HL-60/S4 treated with retinoic acid at 250 ng/mL for 4 days and 3 days (cell line): Measurements from ENCODE around the gene ARL3.

Experiments
- in situ Hi-C: fragments of 300-500 bp; cut with MboI; formaldehyde crosslinking; loops from 2 replicates; pipeline ENCODE4 v1.7.0; 2022; ENCODE audit warnings: low sequenced_read_pairs

ARL3 gene

DNA sequence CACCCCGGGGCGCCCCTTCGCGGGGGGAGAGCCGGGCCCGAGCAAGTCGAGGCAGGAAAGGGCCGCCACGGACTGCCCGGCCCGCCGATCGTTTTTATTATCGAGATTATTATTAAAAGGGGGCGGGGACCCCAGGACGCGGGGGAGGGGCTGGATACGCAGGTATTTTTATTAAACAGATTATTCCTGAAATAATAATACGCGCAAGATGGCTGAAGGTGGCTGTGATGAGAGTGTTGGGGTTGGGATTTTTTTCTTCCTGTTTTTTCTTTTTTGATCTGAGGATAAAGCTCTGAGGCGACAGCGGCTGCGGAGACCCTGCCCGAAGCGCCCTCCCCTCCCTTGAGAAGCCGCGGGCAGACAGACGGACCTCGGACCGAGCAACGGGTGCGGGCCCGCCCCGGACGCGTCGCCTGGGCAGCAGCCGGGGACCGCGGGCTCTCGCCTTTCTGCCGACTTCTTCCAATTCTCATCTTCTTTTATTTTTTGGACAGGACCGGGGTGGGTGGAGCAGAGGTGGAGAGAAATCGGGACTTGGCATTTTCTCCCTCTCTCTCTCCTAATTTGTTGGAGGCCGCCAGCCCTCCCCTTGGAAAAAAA is 71.4 kb downstream of the ARL3 start:
- in situ Hi-C loops = no loop called here

- in situ Hi-C loops = no loop called here
These were observed 72.1 kb downstream of the ARL3 start for GRCh38 chr10:102641880-102642735.

- in situ Hi-C loops = no loop called here
These were observed 72.8 kb downstream of the ARL3 start for GRCh38 chr10:102641402-102641801.

DNA sequence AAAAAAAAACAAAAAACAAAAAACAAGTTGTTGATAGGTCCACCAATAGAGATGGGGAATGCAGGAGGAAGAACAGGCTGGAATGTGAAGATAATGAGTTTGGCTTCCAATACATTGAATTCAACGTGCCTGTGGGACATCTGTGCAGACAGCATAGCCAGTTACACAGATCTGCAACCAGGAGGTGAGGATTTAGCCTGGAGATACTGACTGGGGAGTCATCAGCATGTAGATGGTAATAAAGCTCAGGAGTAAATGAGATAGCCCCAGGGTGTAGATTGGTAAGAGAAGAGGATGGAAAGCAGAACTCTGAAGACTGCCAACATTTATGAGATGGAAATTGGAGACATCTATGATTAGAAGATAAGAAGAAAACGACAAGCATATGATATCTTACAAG is 74.7 kb downstream of the ARL3 start:
- in situ Hi-C loops = no loop called here

DNA sequence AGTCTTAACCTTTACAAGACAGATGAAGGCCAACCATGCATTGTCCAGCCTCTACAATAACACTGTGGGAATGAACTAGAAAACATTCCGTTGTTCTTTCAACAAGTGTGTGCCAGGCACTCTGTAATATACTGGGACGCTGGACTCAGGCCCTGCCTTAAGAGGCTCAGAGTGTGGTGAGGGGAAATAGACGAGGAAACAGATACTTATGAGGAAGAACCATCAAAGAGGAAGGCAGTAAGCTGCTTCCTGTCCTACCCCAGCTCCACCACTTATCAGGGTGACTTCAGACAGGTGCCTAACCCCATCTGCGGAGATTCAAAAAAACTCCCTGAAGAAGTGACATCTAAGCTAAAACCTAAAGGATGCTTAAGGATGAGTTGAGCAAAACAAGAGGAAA is 78.8 kb downstream of the ARL3 start:
- in situ Hi-C loops = no loop called here

DNA sequence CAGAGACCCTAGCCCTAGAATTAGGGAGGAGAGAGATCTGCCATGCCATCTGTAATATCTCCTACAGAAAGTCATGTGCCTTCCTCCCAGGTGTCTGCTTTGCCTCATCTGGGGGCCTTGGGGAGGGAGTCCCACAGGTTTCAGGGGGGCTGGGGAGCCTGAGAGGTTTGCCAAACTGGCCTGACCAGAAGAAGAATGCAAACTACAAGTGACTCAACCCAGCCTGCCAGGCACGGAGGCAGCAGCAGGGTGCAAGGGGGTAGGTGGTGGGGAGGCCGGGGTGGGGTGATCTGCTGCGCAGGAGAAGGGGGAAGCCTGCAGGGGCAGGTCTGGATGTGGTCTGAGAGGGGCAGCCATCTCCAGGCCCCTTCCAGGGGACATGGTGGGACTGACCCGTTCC is 79.5 kb downstream of the ARL3 start:
- in situ Hi-C loops = no loop called here

- in situ Hi-C loops = no loop called here
These were observed 80.3 kb downstream of the ARL3 start for GRCh38 chr10:102633848-102634247.

DNA sequence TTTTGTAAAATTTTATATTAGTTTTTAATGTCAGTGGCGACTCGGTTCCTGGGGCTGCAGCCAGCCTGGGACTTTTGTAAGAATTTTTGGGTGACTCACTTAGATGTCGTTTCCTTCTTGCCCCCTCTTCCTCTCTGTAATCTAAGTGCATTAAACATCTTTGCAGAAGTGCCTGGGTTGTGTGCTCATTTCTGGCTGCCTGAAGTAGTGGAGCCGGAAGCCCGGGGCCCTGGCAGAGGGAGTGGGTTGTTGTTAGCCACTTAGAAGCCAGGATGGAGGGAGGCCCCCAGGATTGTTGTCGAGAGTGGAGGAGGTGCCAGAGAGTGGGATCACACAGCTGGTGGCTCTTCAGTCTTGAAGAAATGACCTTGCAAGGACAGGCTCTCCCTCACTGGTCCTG is 80.9 kb downstream of the ARL3 start:
- in situ Hi-C loops = no loop called here

GRCh38 chr10:102632394-102633111 is 81.6 kb downstream of the ARL3 start:
- in situ Hi-C loops = no loop called here

DNA sequence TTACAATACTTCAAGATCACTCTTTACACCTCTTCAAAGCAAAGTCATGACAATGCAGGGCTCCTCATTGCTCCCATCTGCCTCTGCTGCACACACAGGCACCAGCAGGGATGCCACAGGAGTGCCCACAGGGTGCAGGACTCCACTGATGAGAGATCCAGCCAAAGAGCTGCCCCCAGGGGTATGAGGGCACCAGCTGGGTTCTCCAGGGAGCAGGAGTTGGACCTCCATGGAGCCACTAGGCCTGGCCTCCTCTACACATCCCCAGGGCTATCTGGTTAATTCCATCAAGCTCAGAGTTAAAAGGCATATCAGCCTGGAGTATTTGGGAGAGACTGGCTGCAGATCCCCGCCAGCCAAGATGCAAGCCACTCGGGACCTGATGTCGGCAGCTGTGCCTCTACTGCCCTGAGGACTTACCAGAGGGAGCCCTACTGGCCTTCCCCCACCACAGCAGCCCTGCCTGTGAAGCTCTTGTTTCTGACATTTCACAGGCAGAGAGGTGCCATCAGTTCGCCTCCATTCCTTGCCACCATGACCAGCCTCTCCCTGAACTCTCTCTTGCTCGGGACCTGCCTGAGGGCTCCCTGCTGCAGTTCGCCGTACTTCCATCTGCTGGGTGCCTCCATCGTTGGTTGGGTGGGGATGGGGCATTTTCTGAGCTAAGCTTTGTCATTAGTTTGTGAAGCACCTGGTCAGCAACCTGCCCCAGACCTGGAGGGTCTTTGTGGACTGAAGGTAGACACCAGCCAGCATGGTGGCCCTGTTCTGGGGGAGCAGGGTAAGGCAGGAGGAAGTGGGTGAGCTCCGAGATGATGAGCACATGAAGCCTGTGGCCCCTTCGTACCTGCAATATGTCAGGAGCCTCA is 82.4 kb downstream of the ARL3 start:
- in situ Hi-C loops = no loop called here

DNA sequence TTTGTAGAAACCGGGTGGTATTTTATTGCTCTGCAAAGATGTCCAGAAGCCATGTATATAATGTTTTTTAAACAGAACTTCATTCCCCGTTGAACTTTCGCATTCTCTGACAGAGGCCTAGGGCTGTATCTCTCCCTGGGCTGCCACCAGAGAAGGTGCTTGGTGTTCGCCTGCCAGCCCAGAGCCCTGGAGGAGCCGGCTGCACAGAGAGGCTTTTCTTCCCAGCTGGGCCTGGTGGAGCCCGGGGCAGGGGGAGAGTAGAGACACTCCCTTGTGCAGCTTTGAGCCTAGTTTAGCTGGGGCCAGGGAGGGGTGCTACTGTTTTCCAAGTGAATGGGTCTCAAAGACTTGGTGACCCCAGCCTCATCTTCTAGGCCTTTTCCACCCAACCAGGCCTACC is 83.5 kb downstream of the ARL3 start:
- in situ Hi-C loops = no loop called here

- in situ Hi-C loops = no loop called here
These were observed 84.3 kb downstream of the ARL3 start for GRCh38 chr10:102629661-102630614.

GRCh38 chr10:102628451-102628911 is 85.7 kb downstream of the ARL3 start:
- in situ Hi-C loops = no loop called here

- in situ Hi-C loops = no loop called here
These were observed 86.4 kb downstream of the ARL3 start for GRCh38 chr10:102627736-102628293.

GRCh38 chr10:102627291-102627735 is 86.9 kb downstream of the ARL3 start:
- in situ Hi-C loops = no loop called here

DNA sequence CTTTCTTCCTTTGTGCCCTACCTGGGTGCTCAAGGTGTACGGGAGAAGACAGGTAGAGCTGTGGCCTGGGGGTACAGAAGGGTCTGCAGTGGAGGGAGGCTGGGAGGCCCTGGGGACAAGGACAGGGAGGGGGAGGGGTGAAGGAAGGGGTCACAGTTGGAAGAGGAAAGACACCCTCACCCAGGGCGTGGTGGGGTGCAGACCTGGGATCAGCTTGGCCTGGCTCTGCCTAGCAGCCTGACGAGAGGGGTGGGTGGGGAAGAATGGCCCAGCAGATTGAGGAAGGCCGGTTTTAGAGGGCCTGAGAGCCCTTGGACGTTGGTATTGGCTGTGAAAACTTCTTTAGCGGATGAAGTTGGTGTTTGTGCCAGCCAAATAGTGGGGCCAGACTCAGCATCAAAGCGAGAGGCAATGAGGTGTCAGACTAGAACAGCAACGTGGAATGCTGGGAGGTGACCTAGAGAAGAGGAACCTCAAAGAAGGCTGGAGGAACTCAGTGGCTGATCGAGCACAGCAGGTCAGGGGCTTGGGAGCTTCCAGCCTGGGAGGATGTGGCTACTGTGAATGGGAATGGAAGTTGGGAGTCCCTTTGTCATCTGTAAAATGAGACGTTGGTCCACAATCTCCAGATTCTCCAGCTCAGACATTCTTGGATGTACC is 88.0 kb downstream of the ARL3 start:
- in situ Hi-C loops = no loop called here

DNA sequence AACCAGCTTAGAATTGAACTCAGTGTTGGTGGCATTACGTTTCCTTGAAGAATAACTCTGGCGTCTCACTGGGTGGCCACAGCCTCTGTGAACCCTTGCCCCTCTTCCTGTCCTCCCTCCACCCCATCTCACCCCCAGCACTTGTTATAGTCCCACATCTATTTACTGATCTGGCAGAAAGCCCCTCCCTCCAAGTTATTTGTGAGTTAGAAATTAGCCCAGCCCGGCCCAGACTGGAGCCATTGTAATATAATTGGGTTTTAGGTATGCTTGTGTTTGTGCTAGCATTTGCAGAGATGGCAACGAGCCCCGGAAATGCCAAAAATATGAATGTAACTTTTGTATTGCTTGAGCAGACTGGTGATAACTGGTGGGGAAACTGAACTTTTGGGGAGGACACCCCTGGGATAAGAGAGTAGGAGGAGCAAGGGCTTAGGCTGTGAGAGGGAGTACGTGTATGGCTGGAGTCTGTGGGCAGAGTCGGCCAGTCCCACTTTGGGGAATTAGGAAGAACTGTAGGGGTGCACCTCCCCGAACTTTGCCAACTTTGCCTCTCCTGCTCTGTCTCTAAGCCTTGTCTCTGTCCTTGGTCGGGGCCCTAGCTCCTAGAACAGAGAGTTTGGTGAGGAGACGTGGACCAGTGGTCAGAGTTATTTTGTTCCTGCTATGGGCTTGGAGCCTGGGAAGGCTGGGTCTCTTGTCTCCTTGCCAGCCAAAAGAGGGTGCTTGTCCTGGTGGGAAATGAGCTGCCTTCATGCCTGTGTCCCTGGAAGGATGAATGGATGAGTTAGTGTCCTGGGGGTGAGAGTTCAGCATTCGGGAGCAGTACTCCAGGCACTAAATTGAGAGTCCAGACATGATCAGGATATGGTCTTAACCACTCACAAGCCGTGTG is 89.2 kb downstream of the ARL3 start:
- in situ Hi-C loops = no loop called here

DNA sequence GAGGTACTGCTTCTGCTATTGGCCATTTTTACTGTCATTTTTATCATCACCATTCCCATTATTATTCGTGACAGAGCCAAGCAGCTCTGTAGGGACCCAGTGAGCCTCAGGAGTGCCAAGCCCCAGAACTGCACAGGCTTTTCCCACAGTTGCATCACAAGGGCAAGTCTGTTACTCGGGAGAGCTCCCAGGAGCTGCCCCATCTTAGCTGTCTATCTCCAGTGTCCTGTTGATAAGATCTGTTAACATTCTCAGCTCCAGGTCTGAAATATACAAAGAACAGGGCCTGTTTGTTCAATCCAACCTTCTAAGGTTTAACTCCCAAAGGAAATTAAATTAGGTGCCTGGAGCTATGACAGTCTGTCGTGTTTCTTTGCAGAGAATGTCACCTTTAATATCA is 90.1 kb downstream of the ARL3 start:
- in situ Hi-C loops = no loop called here
